Hematopoietic multipotent progenitor cell treated with erythropoietin and hydrocortisone succinate and interleukin-3 and kit ligand, for 8 days (in vitro differentiated cells): ENCODE data around the gene LRRC51.

Experiments used
- DNase-seq: peaks from one replicate; pipeline ENCODE4 v3.0.0-alpha.2; 2015

The LRRC51 gene, protein sequence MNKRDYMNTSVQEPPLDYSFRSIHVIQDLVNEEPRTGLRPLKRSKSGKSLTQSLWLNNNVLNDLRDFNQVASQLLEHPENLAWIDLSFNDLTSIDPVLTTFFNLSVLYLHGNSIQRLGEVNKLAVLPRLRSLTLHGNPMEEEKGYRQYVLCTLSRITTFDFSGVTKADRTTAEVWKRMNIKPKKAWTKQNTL

DNA sequence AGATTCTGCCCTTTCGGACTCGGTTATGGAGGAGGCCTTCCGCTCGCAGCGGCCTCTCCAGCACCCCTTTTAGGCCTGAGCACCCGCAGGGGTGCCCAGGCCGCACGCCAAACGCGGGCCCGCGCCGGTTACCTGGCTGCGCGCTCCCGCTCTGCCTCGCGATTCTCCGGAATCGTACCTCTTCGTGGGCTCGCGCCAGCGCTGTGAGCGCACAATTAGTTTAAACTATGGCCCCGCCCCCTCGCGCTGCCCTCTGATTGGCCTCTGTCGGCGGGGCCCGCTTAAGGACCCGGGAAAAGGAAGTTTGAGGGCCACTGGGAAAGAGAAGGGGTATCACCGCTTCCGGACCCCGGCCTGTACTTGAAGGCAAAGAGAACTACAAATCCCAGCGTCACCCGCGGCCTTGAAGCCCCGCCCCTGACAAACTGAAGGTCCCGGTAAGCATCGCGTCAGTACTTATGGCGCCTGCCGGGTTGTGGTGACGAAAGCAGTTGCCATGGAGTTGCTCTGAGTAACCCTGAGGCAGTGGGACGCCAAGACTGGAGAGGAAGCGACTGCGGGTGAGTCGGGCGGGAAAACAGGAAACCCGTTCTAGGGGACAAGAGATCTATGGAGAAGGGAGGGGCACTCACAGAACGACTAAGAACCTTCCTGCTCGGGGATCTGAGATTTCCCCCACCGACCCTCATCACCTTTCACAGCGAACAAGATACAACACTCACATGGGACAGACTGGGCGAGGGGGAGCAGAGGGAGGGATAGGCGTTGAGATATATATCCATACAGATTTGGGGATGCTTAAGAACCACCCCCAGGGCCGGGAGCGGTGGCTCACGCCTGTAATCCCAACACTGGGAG is at the start of gene LRRC51, which contains the start of gene NUMA1:
Gene LRRC51 (plus strand): TSS at position 525 of the 858 bp plus-strand sequence. CDS start 8,234 bp downstream, outside the sequence.
Gene NUMA1 (minus strand): TSS at position 217 of the 858 bp plus-strand sequence. CDS start 44,599 bp downstream, outside the sequence.
- DNase-seq: peak; percentile 100

DNA sequence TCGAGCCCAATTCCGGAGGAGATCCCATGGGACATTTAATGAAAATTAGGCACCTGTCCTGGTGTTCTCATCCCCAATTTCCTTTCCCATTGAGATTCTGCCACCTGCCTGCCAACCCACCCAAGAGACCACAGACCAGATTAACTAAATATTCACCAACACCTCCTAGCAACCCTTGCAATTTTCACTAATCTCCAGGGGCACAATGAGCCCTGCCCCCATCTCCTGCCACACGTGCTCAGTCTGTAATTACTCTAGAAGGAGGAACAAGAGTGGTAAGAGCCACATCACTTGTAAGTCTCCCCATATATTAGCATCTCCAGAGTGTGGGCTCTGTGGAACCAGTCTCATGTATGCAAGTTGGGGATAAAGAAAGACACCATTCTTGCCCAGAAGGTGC is 44.0 kb upstream of the LRRC51 start:
- no peak for DNase-seq

DNA sequence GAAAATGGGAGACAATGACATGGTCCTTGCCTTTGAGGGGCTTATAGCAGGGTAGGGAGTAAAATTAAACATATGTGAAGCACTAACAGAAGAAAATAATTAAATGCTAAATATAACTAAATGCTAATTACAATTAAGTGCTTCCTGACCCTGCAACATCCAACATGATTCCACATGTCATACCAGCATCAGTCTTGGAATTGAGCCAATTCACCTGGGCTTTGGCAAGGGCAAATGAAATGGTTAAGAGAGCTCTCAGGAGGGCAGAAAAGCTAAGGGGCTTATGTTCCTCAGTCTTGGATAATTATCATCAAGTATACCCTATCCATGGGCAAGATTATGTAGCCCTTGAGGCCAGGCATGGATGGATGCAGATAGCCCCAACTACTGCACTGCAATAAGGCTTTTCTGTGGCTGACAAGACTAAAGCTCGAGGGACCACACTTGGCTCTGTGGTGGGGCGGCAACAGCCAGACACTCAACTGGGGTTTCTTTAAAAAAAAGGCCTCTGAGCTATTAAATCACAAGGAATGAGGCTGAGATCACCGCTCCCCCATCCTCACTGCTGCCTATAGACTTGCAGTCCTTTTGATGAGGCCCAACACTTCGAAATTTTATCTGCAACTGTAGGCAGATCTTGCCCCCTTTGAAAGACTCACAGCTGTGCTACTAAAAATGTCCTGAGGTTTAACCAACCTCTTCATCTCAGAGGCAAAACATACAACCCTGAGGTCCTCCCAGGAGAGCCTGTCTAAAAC is 42.9 kb upstream of the LRRC51 start:
- no peak for DNase-seq

DNA sequence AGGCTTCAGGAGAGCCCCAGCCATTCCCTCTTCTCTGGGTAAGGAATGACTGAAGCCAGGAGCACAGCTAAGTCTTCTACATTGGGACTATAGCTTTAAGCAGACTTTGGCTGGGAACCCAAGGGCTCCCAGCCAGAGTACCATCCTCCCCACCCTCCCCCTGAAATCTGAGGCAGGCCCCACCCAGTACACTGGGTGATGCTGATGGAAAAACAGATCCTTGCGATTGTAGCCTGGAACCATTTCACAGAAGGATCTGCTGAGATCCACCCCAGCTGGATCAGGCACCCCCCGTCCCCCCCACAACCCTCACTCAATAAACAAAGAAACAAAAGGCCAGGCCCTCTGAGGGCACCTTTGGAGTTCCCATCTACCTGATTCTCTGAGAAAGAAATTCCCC is 42.2 kb upstream of the LRRC51 start:
- DNase-seq: no peak

DNA sequence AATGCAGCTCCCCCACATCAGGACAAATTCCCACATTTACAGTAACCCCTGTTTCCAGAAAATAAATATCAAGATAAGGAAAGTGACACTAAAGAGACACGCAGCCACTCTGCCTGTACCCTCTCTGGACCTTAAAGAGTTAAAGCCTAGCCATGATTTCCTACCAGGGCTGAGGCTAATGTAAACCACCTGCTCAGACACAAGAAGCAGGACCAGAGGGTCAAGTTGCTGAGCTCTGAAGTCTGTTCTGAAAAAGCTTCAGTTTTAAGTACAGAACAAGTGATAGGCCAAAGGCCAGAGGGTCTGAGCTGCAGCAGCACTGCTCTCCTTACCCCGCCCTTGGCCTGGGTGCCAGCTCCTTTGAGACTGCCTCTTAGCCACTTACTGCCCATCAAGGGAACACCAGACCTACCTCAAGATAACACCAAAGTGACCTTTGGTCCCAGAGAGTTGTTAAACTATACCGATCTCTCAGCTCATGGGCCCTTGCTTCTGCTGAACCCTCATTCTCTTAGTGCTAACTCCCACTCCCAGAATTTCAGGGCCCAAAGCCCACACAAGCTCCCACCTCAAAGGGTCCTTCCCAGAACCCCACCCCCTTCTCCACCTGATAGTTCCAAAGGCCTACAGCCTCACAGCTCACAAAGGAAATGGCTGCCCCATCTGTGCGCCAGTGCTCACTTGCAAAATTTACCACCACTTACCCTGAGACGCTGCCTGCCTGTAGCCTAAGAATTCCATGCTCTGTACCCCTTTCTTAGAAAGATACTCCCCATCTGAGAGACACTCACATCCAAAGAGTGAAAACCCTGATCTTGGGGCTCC is 41.4 kb upstream of the LRRC51 start:
- DNase-seq: no peak

DNA sequence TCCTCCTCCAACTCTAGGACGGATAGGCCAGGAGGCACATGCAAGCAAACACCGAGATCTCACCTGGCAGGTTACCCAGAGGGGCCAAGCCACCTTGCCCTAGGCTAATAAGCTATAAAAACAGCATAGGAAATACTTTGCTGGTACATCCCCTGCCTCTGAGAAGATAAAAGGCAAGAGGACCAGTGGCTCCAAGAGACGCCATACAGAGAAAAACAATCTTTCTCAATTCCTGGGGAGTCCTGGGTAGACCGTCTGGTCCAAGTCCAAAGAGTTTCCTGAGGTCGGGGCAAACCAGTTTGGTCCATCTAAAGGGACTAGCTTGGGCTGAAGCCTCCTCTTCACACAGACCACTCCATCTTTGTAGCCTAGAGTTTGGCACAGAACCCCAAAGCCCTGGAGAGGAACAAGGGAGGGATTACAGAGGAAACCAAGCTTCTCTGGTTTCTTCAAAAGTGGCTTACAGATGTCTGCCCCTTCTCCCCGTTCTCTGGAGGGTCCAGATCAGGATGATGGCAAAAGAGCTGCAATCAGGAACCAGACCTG is 40.7 kb upstream of the LRRC51 start:
- no peak for DNase-seq

DNA sequence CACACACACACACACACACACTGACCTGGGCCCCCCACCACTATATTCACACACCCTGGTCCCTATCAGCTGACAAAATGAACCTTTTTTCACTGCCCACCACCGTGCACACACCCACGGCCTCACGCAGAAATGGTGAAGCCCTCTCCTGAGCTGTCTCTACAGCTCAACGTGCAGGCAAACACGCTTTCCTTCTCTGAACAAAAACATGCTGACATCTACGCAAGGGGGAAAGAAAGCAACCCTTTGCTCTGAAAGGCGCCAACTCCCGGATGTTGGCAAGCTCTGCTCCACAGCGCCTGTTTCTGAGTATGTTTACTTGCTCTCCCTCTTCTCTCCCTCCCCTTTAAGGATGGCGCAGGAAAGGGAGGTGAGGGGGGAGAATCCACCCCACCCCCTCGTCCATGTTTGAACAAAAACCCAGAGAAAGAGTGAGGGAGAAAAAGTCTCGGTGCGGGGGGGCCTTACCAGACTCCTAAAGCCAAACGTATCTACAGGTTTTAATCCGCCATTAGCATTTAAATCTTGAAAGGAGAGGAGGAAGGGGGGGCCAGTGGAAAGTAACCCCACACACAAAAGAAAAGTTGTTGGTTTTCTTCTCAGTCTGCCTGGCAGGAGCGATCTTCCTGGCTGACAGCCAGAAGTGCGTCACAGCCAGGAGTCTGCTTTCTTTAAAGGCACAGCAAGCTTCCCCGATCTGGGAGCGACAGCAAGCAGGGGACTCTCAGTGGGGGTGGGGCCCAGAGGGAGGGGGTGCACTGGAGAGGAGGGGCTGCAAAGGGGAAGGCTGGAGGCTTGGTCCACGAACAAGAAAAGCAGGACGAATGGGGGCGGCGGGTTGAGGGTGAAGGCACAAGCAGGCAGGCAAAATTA is 39.9 kb upstream of the LRRC51 start:
- DNase-seq: peak; percentile 87

DNA sequence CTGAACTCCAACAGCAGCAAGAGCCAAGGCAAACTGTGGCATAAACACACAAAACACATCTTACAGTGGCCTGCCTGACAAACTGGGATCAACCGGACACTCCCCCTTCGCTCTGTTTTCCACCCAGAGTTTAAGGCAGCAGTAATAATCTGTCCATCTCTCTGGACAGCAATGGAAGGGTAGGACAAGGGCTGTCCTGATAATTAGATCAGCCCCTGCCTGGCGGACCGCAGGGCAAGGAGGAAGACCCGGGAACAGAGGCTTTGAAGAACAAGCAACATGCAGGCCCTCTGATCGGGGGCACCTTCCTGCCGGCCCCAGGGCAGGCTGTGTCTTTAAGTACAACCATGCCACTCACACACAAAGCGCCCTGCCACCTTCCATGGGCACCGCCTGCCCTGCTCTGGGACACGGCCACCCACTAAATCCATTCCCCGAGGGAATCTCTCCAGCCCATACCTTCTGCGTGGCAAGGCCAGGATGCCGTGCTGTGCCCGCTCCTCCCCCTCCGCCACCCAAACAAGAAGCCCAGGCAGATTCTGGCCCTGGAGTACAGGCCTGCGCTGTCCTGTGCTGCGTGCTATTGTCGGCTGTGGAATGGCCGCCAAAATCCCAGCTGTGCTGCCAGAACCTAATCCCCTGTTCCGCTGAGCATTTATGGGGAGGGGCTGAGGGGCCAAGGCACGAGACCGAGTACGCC is 39.1 kb upstream of the LRRC51 start:
- peak; percentile 45 for DNase-seq

DNA sequence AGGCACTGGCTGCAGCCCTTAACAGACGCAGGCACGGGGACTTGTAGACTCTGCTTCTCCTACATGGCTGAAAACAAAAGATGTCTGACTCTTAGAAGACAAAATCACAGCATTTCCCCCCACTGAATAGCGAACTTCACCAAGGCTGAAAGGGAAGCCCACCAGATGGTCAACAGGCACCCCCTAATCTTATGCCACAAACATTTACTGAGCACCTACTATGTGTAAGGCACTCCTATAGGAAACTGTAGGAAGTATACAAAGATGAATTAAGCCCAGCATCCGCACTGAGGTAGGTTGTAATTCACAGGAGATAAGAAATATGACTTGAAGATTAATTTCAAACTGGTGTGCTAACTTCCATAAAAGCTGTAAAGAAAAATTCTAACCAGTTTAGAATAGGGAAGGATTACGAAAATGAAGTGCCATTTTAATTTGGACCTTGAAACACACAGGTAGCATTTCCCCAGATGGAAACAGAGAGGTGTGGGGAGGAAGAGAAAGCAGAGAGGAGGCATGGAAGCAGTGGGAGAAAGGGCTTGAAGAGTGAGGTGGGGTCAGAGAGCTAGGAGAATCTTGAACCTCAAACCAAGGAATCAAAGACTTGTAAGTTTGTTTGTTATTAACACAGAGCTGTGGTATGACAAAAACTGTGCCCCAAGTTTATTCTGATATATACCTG is 38.4 kb upstream of the LRRC51 start:
- no peak for DNase-seq

DNA sequence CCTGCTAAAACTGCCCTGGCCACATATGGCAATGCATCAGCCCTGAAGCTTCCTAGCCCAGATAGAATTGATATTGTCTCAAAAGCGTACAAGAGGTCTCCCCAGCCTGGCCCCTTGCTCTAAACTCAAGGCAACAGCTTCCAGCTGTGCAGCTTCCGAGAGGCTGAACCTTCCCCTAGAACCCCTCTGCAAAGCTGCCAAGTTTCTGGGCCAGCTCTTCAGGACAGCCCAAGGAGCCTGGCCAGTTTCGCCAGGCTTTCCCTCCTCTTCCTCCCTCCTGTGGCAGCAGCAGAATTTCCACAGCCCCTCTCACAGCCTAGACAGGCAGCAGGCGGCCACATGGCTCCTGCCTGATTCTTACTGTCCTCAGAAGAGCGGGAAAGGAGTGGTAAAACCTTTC is 34.8 kb upstream of the LRRC51 start:
- DNase-seq: no peak

DNA sequence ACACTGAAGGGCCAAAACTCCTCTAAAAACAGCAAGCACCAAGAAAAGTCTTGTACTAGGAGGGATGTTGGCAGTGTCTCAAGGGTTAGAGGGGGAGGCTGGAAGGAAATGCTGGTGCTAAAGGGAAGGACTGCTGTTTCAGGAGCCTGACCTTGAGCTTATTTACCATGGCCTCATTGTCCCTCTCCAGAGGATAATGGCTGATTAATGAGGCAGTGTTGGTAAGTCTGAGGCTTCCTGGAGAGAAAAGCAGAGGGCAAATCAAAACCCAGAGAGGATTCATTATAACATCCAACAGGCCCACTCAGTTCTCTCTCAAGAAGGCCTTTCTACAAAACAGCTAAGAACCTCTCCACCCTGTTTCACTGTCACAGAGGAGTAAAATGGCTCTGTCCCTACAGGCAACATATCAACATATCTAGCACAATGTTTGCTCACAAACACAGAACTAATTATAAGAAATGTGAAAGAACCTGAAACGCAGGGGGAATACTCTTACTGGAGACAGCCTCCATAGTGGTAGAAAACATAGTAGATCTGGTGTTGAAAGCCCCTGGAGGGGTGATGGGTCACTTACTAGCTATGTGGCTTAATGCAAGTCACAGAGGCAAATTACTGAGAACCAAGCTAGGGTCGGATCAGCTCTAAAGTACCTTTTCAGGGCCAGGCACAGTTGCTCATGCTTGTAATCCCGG is 31.7 kb upstream of the LRRC51 start:
- DNase-seq: no peak

DNA sequence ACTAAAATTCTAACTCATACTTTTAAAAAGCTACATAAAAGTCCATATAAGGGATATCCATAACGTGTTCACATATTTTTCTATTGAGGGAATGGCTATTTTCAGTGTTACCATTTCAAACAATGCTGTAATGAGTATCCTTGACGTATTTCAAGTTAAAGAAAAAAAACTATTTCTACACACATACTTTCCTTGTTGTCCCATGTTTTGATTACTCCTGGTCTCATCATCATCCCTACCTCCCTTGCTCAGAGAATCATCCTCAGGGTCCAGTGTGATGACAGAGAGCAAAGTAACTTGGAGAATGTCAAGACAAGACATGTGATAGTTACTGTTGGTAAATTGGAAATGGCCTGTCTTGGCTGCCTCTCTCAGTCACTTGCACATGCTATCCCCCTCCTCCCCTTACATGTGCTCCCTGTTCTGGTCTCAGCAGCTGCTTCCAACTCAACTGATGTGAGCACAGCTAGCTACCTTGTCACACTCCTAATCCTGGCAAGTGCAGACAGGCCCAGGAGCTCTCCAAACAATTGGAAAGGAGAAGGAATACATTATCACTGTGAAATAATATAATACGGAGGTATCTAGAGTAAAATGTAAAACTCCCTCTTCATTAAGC is 22.1 kb upstream of the LRRC51 start:
- DNase-seq: no peak

DNA sequence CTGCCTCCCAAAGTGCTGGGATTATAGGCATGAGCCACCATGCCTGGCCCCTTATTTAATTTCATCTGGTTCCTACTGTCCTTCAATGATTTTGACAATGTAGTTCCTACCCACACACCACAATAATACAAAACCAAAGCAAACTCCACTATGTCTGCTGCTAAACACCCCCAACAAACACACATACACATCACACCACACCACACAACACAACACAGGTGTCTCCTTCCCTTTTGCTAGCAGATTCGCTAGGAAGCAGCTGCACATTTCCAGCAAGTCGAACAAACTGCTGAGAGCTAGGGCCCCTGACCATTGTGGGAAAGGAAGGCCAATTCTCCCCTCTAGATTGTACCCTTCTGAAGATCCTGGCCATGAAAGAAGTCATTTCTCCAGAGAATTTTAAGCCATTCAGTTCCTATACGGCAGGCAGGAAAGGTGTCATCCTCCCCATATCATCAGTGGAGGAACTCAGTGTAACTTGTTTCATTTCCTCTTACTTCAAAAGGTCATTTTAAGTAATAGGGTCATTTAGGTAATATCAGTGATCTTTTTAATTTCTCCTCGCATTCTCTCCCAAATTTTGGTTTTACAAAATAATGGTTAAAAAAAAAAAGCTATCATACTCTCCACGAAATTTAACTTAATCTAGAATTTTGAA is 18.8 kb upstream of the LRRC51 start:
- no peak for DNase-seq

DNA sequence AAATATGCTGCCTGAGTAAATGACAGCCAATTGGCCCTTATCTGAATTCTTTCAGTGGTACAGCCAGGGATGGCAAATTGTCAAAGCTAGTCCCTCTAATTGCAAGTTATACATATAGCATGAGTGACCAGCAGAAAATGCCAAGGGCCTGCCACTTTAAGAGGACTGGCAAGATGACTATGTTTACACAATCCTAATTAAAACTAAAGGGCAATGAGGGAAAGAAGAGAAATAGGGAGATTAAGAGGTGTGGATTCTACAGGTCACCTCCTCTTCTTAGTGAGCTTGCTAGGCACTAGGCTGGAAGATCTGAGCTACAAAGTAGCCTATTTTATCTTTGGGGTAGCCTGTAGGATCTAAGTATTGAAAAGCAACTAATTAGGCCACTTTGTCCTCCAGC is 13.8 kb upstream of the LRRC51 start:
- DNase-seq: no peak

DNA sequence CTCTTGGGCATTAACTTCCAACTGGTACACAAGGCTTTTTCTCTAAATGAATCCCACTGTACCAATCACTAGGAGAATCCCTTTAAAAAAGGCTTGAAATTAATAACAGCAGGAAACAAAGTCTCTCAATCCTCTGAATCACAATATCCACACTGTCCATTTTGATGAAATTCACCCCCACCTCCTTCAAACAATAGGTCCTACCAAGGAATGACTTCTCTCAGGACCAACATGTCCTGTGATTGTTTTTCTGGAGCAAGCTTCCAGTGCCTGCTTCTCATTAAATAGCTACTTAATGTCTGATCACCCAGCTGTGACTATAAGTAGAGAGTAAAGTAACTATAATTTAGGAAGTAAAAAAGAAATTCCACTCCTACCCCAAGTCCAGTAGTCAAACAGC is 13.4 kb upstream of the LRRC51 start:
- no peak for DNase-seq

DNA sequence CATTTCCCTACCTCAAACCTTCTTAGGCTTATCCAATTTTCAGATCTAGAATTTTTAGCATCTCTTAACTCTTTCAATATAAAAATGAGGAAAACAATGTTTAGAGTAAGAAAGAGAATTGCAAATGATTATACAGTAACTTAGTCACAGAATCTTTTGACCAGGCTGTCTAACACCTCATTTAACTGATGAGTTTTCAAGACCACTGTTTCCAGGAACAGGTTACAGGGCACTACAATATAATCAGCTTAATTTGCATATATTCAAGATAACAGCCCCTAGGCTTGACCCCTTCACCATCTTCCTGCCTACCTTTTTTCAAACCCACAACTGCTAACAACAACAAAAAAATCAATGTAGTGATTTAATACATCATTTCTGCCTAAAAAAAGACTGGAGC is 13.0 kb upstream of the LRRC51 start:
- DNase-seq: no peak

DNA sequence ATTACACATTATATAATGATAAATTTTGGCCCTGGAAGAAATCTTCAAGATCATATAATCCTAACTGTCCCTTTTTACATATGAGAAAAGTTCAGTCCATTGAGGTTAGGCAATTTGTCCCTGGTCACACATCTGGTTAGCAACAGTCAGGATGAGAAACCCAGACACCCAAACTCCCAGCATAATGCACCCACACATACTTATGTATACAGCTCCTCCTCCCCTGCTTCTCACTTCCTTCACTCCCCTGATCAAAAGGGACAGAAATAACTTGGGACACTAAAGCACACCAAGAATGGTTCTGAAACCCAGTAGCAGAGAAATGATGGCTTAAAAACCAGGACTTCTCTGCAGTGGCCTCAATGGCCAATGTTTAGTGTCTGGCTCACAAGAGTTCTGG is 11.4 kb upstream of the LRRC51 start:
- DNase-seq: no peak

DNA sequence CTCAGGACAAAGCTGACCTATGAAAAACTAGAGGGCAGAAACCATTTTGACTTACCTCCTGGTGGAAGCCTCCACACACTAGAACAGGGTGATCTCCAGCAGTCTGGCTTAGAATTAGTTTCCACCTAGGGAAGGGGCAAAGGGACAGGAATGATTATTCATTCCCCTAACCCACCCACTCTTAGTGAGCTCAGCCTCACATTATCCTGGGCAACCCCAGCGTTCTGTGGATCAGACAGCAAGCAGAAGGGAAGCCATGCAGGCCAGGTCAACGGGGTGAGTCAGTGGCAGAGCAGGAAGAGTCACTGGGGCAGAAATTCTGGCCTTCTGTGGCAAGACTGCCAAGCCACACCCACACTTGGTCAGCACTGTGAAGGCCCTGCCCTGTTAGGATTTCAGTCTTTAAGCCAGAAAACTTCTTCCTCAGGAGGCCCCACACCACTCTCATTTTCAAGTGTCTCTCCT is 10.8 kb upstream of the LRRC51 start:
- DNase-seq: peak; percentile 76
